IMR-90 (cell line): ENCODE data around the gene SLC25A31. TPM values are rescaled to one million over a fixed set of nuclear protein-coding genes. Genes with fewer than 3 reads are reported as not detected.

Source experiments
- ATAC-seq: fragments of 200-7000 bp; cut with Tn5 transposase; 2 replicates; pipeline ENCODE4 v1.9.1; 2020; ENCODE audit warnings: low read depth, mild to moderate bottlenecking, moderate library complexity
- BruUV-seq: library from RNA; stranded (reverse); fragments of 400-500 nt; replicated peaks from 2 replicates; lab custom pipeline; 2021; lab: Mats Ljungman, UMichigan
- CTCF ChIA-PET: fragments of 300-600 bp; formaldehyde crosslinking; extraction: SDS; loops from one replicate; lab custom pipeline; 2021; ENCODE audit warnings: antibody characterized with exemption; lab: Yijun Ruan, JAX
- POLR2A ChIA-PET: fragments of 300-600 bp; sonication (Branson Sonifier 250); formaldehyde crosslinking; loops from one replicate; lab custom pipeline; 2022; ENCODE audit warnings: antibody characterized with exemption; ENCODE audit not compliant: unreplicated experiment; lab: Charles Lee
- DNase-seq: peaks from one replicate; pipeline ENCODE4 v3.0.0; 2013
- H2AFZ ChIP-seq: replicated peaks from 2 replicates; pipeline ENCODE3; 2013; ENCODE audit warnings: low read length, mild to moderate bottlenecking; ENCODE audit not compliant: poor library complexity
- H2AK5ac ChIP-seq: 2 replicates; pipeline ENCODE4 v1.6.1; 2013; ENCODE audit warnings: low read depth, low read length, inconsistent platforms
- H2AK9ac ChIP-seq: replicated peaks from 2 replicates; pipeline ENCODE3; 2013; ENCODE audit warnings: mild to moderate bottlenecking, low read depth, low read length, moderate library complexity; ENCODE audit not compliant: poor library complexity
- H2BK120ac ChIP-seq: 2 replicates; pipeline ENCODE4 v1.6.1; 2013; ENCODE audit warnings: low read depth, low read length, inconsistent platforms
- H2BK15ac ChIP-seq: 3 replicates; pipeline ENCODE4 v1.6.1; 2013; ENCODE audit warnings: low read depth, low read length, inconsistent platforms
- H2BK20ac ChIP-seq: 2 replicates; pipeline ENCODE4 v1.6.1; 2013; ENCODE audit warnings: low read depth, mild to moderate bottlenecking, inconsistent platforms, low read length, moderate library complexity
- H2BK5ac ChIP-seq: 2 replicates; pipeline ENCODE4 v1.6.1; 2013; ENCODE audit warnings: mild to moderate bottlenecking, low read depth, low read length, inconsistent platforms; ENCODE audit not compliant: poor library complexity, severe bottlenecking
- H3K14ac ChIP-seq: replicated peaks from 2 replicates; pipeline ENCODE4 v1.6.1; 2013; ENCODE audit warnings: low read depth, low read length, inconsistent platforms
- H3K18ac ChIP-seq: 2 replicates; pipeline ENCODE4 v1.6.1; 2013; ENCODE audit warnings: low read depth, low read length, control low read depth
- H3K23ac ChIP-seq: 2 replicates; pipeline ENCODE4 v1.6.1; 2013; ENCODE audit warnings: low read depth, low read length, inconsistent platforms
- H3K27ac ChIP-seq: 2 replicates; pipeline ENCODE4 v1.5.1; 2013; ENCODE audit warnings: mild to moderate bottlenecking, control low read depth, low read length; ENCODE audit not compliant: insufficient read depth
- H3K27me3 ChIP-seq: 2 replicates; pipeline ENCODE4 v1.6.1; 2013; ENCODE audit warnings: low read length; ENCODE audit not compliant: control insufficient read depth, insufficient read depth
- H3K36me3 ChIP-seq: 2 replicates; pipeline ENCODE4 v1.6.1; 2013; ENCODE audit warnings: low read length, mixed read lengths; ENCODE audit not compliant: control insufficient read depth, insufficient read depth
- H3K4ac ChIP-seq: 2 replicates; pipeline ENCODE4 v1.6.1; 2013; ENCODE audit warnings: low read depth, low read length, inconsistent platforms
- H3K4me1 ChIP-seq: 2 replicates; pipeline ENCODE4 v1.6.1; 2013; ENCODE audit warnings: low read length, mixed read lengths; ENCODE audit not compliant: control insufficient read depth, insufficient read depth
- H3K4me2 ChIP-seq: 2 replicates; pipeline ENCODE4 v1.6.1; 2013; ENCODE audit warnings: low read depth, mild to moderate bottlenecking, control low read depth, low read length, moderate library complexity
- H3K4me3 ChIP-seq: 2 replicates; pipeline ENCODE4 v1.5.1; 2013; ENCODE audit warnings: low read depth, mild to moderate bottlenecking, control low read depth, low read length, moderate library complexity; ENCODE audit not compliant: insufficient read depth
- H3K56ac ChIP-seq: 2 replicates; pipeline ENCODE4 v1.6.1; 2013; ENCODE audit warnings: low read length, inconsistent platforms; ENCODE audit not compliant: insufficient read depth; ENCODE audit errors: extremely low read depth
- H3K79me1 ChIP-seq, 2 experiments: 2 replicates each; pipeline ENCODE4 v1.6.1; 2013; ENCODE audit warnings: low read length in 2 of 2, inconsistent platforms in 1 of 2, low read depth in 1 of 2
- H3K9ac ChIP-seq: 2 replicates; pipeline ENCODE4 v1.6.1; 2013; ENCODE audit warnings: low read depth, low read length, control low read depth
- H3K9me1 ChIP-seq: 2 replicates; pipeline ENCODE4 v1.6.1; 2013; ENCODE audit warnings: low read length, inconsistent platforms; ENCODE audit not compliant: insufficient read depth
- H3K9me3 ChIP-seq: 2 replicates; pipeline ENCODE4 v1.6.1; 2013; ENCODE audit warnings: low read length; ENCODE audit not compliant: control insufficient read depth, insufficient read depth
- H4K20me1 ChIP-seq: 2 replicates; pipeline ENCODE4 v1.6.1; 2013; ENCODE audit warnings: low read length, inconsistent platforms; ENCODE audit not compliant: insufficient read depth
- H4K5ac ChIP-seq: 2 replicates; pipeline ENCODE4 v1.6.1; 2013; ENCODE audit warnings: mild to moderate bottlenecking, low read depth, low read length, control low read depth
- H4K8ac ChIP-seq, 2 experiments: 2 replicates each; pipeline ENCODE4 v1.6.1; 2013; ENCODE audit warnings: low read depth in 2 of 2, low read length in 2 of 2, control low read depth in 1 of 2, inconsistent platforms in 1 of 2
- H4K91ac ChIP-seq: 2 replicates; pipeline ENCODE4 v1.6.1; 2013; ENCODE audit warnings: low read depth, low read length, inconsistent platforms; ENCODE audit not compliant: insufficient read depth
- CEBPB ChIP-seq: IDR thresholded peaks from 2 replicates; pipeline ENCODE4 v1.6.1; 2012; ENCODE audit warnings: low read depth, low read length, improper control_type of control experiment
- MAFK ChIP-seq: IDR thresholded peaks from 2 replicates; pipeline ENCODE4 v1.6.1; 2012; ENCODE audit warnings: low read depth, low read length, improper control_type of control experiment
- MXI1 ChIP-seq: IDR thresholded peaks from 2 replicates; pipeline ENCODE4 v1.6.1; 2012; ENCODE audit warnings: low read depth, mild to moderate bottlenecking, low read length, moderate library complexity, borderline replicate concordance
- POLR2A ChIP-seq: IDR thresholded peaks from 2 replicates; pipeline ENCODE4 v1.6.1; 2012; ENCODE audit warnings: mild to moderate bottlenecking, low read depth, low read length
- RAD21 ChIP-seq: IDR thresholded peaks from 2 replicates; pipeline ENCODE4 v1.6.1; 2012; ENCODE audit warnings: low read length, improper control_type of control experiment
- RFX5 ChIP-seq: IDR thresholded peaks from 2 replicates; pipeline ENCODE4 v1.8.0; 2012; ENCODE audit warnings: low read depth, mild to moderate bottlenecking, low read length, moderate library complexity
- WGBS, 2 experiments: methylation state at CpG; one replicate each; pipeline versions ENCODE4 v1.1.5 to v1.1.7; 2013; ENCODE audit warnings: missing lambda C conversion rate in 2 of 2; ENCODE audit not compliant: insufficient read length in 1 of 2; ENCODE audit errors: extremely low coverage in 2 of 2; 5-methylcytosine and 5-hydroxymethylcytosine counted together
- dilution Hi-C: fragments of 300-500 bp; cut with HindIII; formaldehyde crosslinking; loops from one replicate; pipeline ENCODE4 v1.14.3; 2018; ENCODE audit warnings: low sequenced_read_pairs; ENCODE audit not compliant: unreplicated experiment
- in situ Hi-C: fragments of 300-500 bp; cut with MboI; formaldehyde crosslinking; loops from 3 replicates; pipeline ENCODE4 v1.14.3; 2019; ENCODE audit warnings: low sequenced_read_pairs, inconsistent platforms, mixed read lengths
- intact Hi-C: fragments of 100-400 bp; cut with micrococcal nuclease; formaldehyde crosslinking; loops from 2 replicates; pipeline ENCODE4 v1.10.0; 2022
- polyA plus RNA-seq, 3 experiments: library from polyadenylated mRNA; depleted of rRNA; stranded (reverse); fragments of >200 nt; gene quantifications; 2 replicates each; pipeline ENCODE4 v1.2.3, GENCODE V29; 2012; ENCODE audit warnings: low replicate concordance in 1 of 3
- total RNA-seq: library from RNA; depleted of rRNA; stranded (reverse); fragments of >200 nt; gene quantifications from 2 replicates; pipeline ENCODE4 v1.2.3, GENCODE V29; 2012
- TF ChIP-seq, protein P1 (sequence below): fragments of 150-350 bp; IDR thresholded peaks from 2 replicates; pipeline ENCODE4 v1.6.1; 2017; ENCODE audit warnings: mild to moderate bottlenecking, antibody characterized with exemption, low read length, low read depth

Gene SLC25A31
- total and polyA plus RNA-seq, 2 of the 4 experiments (the other 2 are of a cell fraction): not detected

DNA sequence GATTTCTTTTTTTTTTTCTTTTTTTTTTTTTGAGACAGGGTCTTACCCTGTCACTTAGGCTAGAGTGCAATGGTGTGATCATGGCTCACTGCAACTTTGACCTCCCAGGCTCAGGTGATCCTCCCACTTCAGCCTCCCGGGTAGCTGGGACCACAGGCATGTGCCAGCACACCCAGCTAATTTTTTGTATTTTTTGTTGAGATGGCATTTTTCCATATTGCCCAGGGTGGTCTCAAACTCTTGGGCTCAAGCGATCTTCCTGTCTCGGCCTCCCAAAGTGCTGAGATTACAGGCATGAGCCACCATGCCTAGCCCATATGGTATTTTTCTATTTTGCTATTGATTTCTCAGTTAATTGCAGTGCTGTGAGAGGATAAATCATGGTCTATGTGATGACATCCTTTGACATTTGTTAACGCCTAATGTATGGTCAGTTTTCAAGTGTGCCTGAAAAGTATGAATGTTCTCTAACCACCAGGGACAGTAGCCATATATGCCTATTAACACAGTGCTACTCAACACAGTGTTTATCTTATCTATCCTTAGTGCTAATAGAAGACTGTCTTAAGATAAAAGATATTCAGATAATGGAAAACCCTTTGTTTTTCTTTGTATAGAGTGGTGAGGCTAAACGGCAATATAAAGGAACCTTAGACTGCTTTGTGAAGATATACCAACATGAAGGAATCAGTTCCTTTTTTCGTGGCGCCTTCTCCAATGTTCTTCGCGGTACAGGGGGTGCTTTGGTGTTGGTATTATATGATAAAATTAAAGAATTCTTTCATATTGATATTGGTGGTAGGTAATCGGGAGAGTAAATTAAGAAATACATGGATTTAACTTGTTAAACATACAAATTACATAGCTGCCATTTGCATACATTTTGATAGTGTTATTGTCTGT lies 42.8 kb downstream of the SLC25A31 start:
- BruUV-seq: no TSS peak
- no peaks in the 10 kb centered on the region for H3K36me3 ChIP-seq
- ATAC-seq (no peak), DNase-seq (no peak)
- H3K4me3 ChIP-seq: no peak overlapping the region
- POLR2A ChIA-PET: interaction anchor here (0.6 kb wide), 1 partner anchor 9 kb away, joined by 3 read pairs; no protein-coding TSS in a partner anchor
- dilution Hi-C loops (no loop called here), in situ Hi-C loops (no loop called here), intact Hi-C loops (no loop called here)
- 20% methylated on average over 1 of the region's 10 CpGs; no CpG with 5 or more reads in 1 of the 2 experiments for WGBS, 2 experiments
- H3K4me2 ChIP-seq: no peak overlapping the region
- no peak overlapping the region for H3K23ac ChIP-seq
- no peak overlapping the region for H3K9ac ChIP-seq
- no peaks in the 10 kb centered on the region for H3K9me1 ChIP-seq
- no peak overlapping the region for H3K14ac ChIP-seq
- TF ChIP-seq RAD21 (no peak), POLR2A (no peak), MAFK (no peak), CEBPB (no peak), MXI1 (no peak), RFX5 (no peak)
- TF ChIP-seq, protein P1, sequence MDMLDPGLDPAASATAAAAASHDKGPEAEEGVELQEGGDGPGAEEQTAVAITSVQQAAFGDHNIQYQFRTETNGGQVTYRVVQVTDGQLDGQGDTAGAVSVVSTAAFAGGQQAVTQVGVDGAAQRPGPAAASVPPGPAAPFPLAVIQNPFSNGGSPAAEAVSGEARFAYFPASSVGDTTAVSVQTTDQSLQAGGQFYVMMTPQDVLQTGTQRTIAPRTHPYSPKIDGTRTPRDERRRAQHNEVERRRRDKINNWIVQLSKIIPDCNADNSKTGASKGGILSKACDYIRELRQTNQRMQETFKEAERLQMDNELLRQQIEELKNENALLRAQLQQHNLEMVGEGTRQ: no peak
- H3K27ac ChIP-seq: no peak overlapping the region
- H3K4ac ChIP-seq: no peak overlapping the region
- H2AK5ac ChIP-seq: no peak overlapping the region
- no peak overlapping the region for H2AK9ac ChIP-seq
- CTCF ChIA-PET: no interaction called here
- no peak overlapping the region for H3K56ac ChIP-seq
- H4K8ac ChIP-seq: no peak overlapping the region
- H3K18ac ChIP-seq: no peak overlapping the region
- no peak overlapping the region for H4K91ac ChIP-seq
- no peak overlapping the region for H2AFZ ChIP-seq
- H2BK5ac ChIP-seq: no peak overlapping the region
- no peaks in the 10 kb centered on the region for H4K20me1 ChIP-seq
- H2BK20ac ChIP-seq: no peak overlapping the region
- no peaks in the 10 kb centered on the region for H3K4me1 ChIP-seq
- H3K79me1 ChIP-seq: no peaks in the 10 kb centered on the region
- H2BK15ac ChIP-seq: no peak overlapping the region
- H3K27me3 ChIP-seq: no peaks in the 10 kb centered on the region
- no peak overlapping the region for H2BK120ac ChIP-seq
- no peaks in the 10 kb centered on the region for H3K9me3 ChIP-seq
- no peak overlapping the region for H4K5ac ChIP-seq
